Endothelial cell of umbilical vein (primary cell): ENCODE data around the gene EMC9. TPM values are rescaled to one million over a fixed set of nuclear protein-coding genes. Genes with fewer than 3 reads are reported as not detected.

Source experiments
- BruUV-seq: library from RNA; stranded (reverse); fragments of 400-500 nt; replicated peaks from 2 replicates; lab custom pipeline; 2021; lab: Mats Ljungman, UMichigan
- CTCF ChIA-PET: fragments of 300-600, 350-600 bp; sonication (Branson Sonifier 250); formaldehyde crosslinking; loops from one replicate; lab custom pipeline; 2021; ENCODE audit warnings: antibody characterized with exemption, inconsistent platforms; lab: Charles Lee
- POLR2A ChIA-PET: fragments of 300-600, 350-600 bp; sonication (Branson Sonifier 250); formaldehyde crosslinking; loops from one replicate; lab custom pipeline; 2021; ENCODE audit warnings: antibody characterized with exemption, inconsistent platforms; lab: Charles Lee
- DNase-seq: peaks from one replicate; pipeline ENCODE4 v3.0.0-alpha.2; 2011; ENCODE audit warnings: low read depth, low spot score
- FAIRE-seq: peaks from 2 replicates; lab custom pipeline; 2011; peaks lifted over from hg19 to GRCh38; lab: Jason Lieb, UNC
- H2AFZ ChIP-seq: 2 replicates; pipeline ENCODE4 v1.6.0; 2012; ENCODE audit warnings: low read depth, low read length, control low read depth, inconsistent platforms
- H3K27ac ChIP-seq: 2 replicates; pipeline ENCODE4 v1.5.1; 2011; ENCODE audit warnings: low read depth, mild to moderate bottlenecking, control low read depth, low read length, moderate library complexity; ENCODE audit not compliant: insufficient read depth
- H3K27me3 ChIP-seq, 2 experiments: 2 replicates each; pipeline versions ENCODE4 v1.6.0 to v1.6.1; 2011; ENCODE audit warnings: low read length in 2 of 2, mixed read lengths in 1 of 2; ENCODE audit not compliant: control insufficient read depth in 2 of 2, insufficient read depth in 2 of 2
- H3K36me3 ChIP-seq, 2 experiments: 2 replicates in 1 of 2; 3 replicates in 1 of 2; pipeline ENCODE4 v1.5.1; 2011; ENCODE audit warnings: low read length in 2 of 2, mild to moderate bottlenecking in 1 of 2, moderate library complexity in 1 of 2; ENCODE audit not compliant: control insufficient read depth in 2 of 2, insufficient read depth in 2 of 2; ENCODE audit errors: extremely low read depth in 1 of 2
- H3K4me1 ChIP-seq: 3 replicates; pipeline ENCODE4 v1.5.1; 2011; ENCODE audit warnings: mild to moderate bottlenecking, low read length; ENCODE audit not compliant: control insufficient read depth, insufficient read depth; ENCODE audit errors: extremely low read depth
- H3K4me2 ChIP-seq: 2 replicates; pipeline ENCODE4 v1.6.1; 2011; ENCODE audit warnings: low read length, control low read depth, mixed read lengths; ENCODE audit not compliant: insufficient read depth
- H3K4me3 ChIP-seq, 3 experiments: fragments of 200-600 bp in 1 of 3; sonication (generic), shearing (Covaris generic) in 1 of 3; replicated peaks in 1 of 3; 2 replicates each; pipeline ENCODE4 v1.5.1; 2011 to 2016; ENCODE audit warnings: control low read depth in 3 of 3, low read length in 3 of 3, mild to moderate bottlenecking in 2 of 3, inconsistent platforms in 1 of 3, low read depth in 1 of 3, moderate library complexity in 1 of 3; ENCODE audit not compliant: insufficient read depth in 1 of 3
- H3K79me2 ChIP-seq: 2 replicates; pipeline ENCODE4 v1.6.0; 2012; ENCODE audit warnings: low read length, inconsistent platforms; ENCODE audit not compliant: control insufficient read depth, insufficient read depth
- H3K9ac ChIP-seq: replicated peaks from 2 replicates; pipeline ENCODE3; 2011; ENCODE audit warnings: low read length, control low read depth; ENCODE audit not compliant: insufficient read depth; ENCODE audit errors: extremely low read depth
- H3K9me1 ChIP-seq: replicated peaks from 3 replicates; pipeline ENCODE4 v1.6.0; 2011; ENCODE audit warnings: mild to moderate bottlenecking, low read length; ENCODE audit not compliant: control insufficient read depth, insufficient read depth; ENCODE audit errors: extremely low read depth
- H3K9me3 ChIP-seq: replicated peaks from 2 replicates; pipeline ENCODE4 v1.5.1; 2012; ENCODE audit warnings: low read length, inconsistent platforms; ENCODE audit not compliant: control insufficient read depth, insufficient read depth
- H4K20me1 ChIP-seq: replicated peaks from 2 replicates; pipeline ENCODE3; 2011; ENCODE audit warnings: mild to moderate bottlenecking, low read length; ENCODE audit not compliant: control insufficient read depth, insufficient read depth; ENCODE audit errors: extremely low read depth
- FOS ChIP-seq: IDR thresholded peaks from 2 replicates; pipeline ENCODE4 v1.6.1; 2011; ENCODE audit warnings: mild to moderate bottlenecking, low read length, moderate library complexity, borderline replicate concordance; ENCODE audit not compliant: insufficient read depth
- GATA2 ChIP-seq: IDR thresholded peaks from 2 replicates; pipeline ENCODE4 v1.7.0; 2011; ENCODE audit warnings: low read depth, mild to moderate bottlenecking, moderate library complexity, mixed read lengths, low read length; ENCODE audit not compliant: insufficient read length, insufficient read depth
- POLR2A ChIP-seq: IDR thresholded peaks from 2 replicates; pipeline ENCODE4 v1.6.1; 2012; ENCODE audit warnings: low read depth, mild to moderate bottlenecking, control low read depth, low read length
- POLR2AphosphoS5 ChIP-seq: IDR thresholded peaks from 2 replicates; pipeline ENCODE4 v1.6.1; 2012; ENCODE audit warnings: low read depth, mild to moderate bottlenecking, control low read depth, low read length, moderate library complexity; ENCODE audit not compliant: insufficient read depth
- dilution Hi-C: fragments of 300-500 bp; cut with MboI; formaldehyde crosslinking; loops from one replicate; pipeline ENCODE4 v1.15.0; 2019; ENCODE audit warnings: low sequenced_read_pairs; ENCODE audit not compliant: extremely low pct_ligation_motif_present
- intact Hi-C: fragments of 100-400 bp; cut with micrococcal nuclease; formaldehyde crosslinking; loops from one replicate; pipeline ENCODE4 v1.10.0; 2022
- polyA plus RNA-seq, 4 experiments: library from polyadenylated mRNA; depleted of rRNA in 3 of 4; stranded (reverse) in 3 of 4; unstranded in 1 of 4; fragments of >200 nt; gene quantifications; 2 replicates each; pipeline versions ENCODE4 v1.2.1 to v1.2.3, GENCODE V29; 2011 to 2012; ENCODE audit warnings: missing spikeins in 1 of 4
- total RNA-seq: library from RNA; stranded (reverse); gene quantifications from 2 replicates; pipeline ENCODE4 v1.2.3, GENCODE V29; 2021

EMC9 gene
- total and polyA plus RNA-seq, 2 donors (not counting 3 experiments of a cell fraction or from before 2014, with no cell fraction given): 21.8 to 31.8 TPM

DNA sequence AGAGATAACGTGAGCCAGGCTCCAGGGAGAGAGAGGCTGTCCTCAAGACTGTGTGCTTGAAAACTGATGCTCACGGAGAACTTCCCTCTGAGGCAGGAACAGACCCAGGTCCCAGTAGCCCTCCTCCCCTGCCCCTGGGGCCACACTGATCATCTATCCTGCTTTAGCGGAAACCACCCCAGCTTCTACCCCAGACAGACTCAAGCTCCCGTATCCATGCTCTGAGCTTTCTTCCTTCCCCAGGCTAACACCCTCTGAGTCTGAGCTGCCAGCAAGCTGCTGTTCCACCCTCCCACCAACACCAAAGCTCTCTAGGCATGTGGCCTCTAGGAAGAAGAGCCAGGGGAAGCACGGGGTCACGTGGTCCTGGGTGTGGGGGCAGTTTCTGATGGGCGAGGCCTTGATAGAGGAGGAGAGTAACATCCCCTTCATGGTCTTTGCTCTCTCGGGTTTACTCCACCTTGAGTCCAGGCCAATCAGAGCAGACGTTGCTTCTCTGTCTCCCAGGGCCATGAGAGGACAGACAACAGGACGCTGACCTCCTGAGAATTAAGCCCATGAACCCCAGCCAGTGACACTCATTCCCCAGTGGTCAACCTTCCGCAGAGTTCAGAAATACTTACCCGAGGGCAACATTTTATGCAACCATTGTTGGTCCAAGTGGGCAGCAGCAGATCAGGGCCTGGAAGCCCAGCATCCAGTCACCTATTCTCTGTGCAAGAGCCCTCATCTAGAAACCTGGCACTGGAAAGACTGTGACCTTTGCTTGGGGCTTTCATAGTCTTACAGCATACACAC lies 45.9 kb downstream of the EMC9 start:
- no TSS peak for BruUV-seq
- Histone ChIP-seq H3K4me1 (peaks cover 9% of the 10 kb centered on the region), H3K9me1 (no peaks in the 10 kb centered on the region), H3K9me3 (no peaks in the 10 kb centered on the region), H3K27ac (peak overlapping the region; percentile 46), H4K20me1 (no peaks in the 10 kb centered on the region), H3K36me3 (no peaks in the 10 kb centered on the region), H3K9ac (peak overlapping the region; percentile 78), H3K27me3 (no peaks in the 10 kb centered on the region), H3K4me2 (peak overlapping the region; percentile 85), H3K4me3 (peak overlapping the region in 2 of 3 experiments; percentile 71 to 74), H2AFZ (peak overlapping the region; percentile 92), H3K79me2 (peaks cover 4% of the 10 kb centered on the region)
- ChIA-PET CTCF (interaction anchor here (1.1 to 9.6 kb wide), 4 partner anchors 11 to 38 kb away, joined by 4 to 319 read pairs (median 67); partner anchors contain the start of genes DCAF11 and NRL), POLR2A (interaction anchor here (1.3 to 3.1 kb wide), 3 partner anchors 8 to 19 kb away, joined by 3 to 11 read pairs (median 4); partner anchors contain the start of genes DCAF11 and NRL)
- dilution Hi-C loops: no loop called here
- intact Hi-C loops: loop anchor here (1.0 to 2.0 kb wide), 2 partner anchors 41 to 45 kb away; partner anchors contain the start of genes EMC9 and PSME1
- DNase-seq (peak; percentile 21), FAIRE-seq (peak; percentile 69)
- no peak for TF ChIP-seq FOS

DNA sequence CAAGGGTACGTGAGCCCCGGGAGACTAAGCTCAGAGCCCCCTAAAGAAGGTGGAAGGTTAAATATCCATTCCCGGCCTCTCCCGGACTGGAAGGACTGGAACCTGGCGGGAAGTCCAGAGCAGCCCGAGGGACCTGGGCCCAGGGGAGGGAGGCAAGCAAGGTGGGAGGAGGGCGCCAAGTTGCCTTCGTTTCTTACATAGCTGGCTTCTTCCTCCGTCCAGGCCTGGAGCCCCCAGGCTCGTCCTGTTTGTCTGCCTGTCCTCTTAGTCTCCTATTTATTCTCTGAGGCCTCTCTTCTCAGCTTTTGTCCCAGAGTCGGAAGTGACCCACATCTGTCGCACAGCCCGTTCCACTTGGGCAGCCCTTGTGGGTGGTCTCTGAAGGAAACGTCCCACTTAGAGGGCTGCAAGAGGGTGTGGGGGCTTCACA lies 46.5 kb downstream of the EMC9 start:
- H3K79me2 ChIP-seq: peaks cover 4% of the 10 kb centered on the region
- TF ChIP-seq POLR2A (no peak), GATA2 (no peak), POLR2AphosphoS5 (no peak)
- no peaks in the 10 kb centered on the region for H3K9me3 ChIP-seq
- ChIA-PET POLR2A (interaction anchor here (1.3 to 3.1 kb wide), 3 partner anchors 9 to 20 kb away, joined by 3 to 11 read pairs (median 4); partner anchors contain the start of genes DCAF11 and NRL), CTCF (interaction anchor here (0.9 to 9.6 kb wide), 7 partner anchors 12 to 213 kb away, joined by 3 to 319 read pairs (median 6); partner anchors contain the start of genes CIDEB, DCAF11, IRF9 and NRL)
- intact Hi-C loops: loop anchor here (1.0 to 2.0 kb wide), 6 partner anchors 11 to 81 kb away; partner anchors contain the start of genes DCAF11, EMC9, IRF9 and NRL
- H3K9me1 ChIP-seq: no peaks in the 10 kb centered on the region
- no peaks in the 10 kb centered on the region for H3K36me3 ChIP-seq
- FAIRE-seq: no peak
- peak overlapping the region; percentile 85 for H3K4me2 ChIP-seq
- H3K9ac ChIP-seq: peak overlapping the region; percentile 78
- peak overlapping the region; percentile 71 to 82 (median 74) for H3K4me3 ChIP-seq
- dilution Hi-C loops: no loop called here
- BruUV-seq: no TSS peak
- no peaks in the 10 kb centered on the region for H3K27me3 ChIP-seq
- H3K4me1 ChIP-seq: peaks cover 9% of the 10 kb centered on the region
- H3K27ac ChIP-seq: peak overlapping the region; percentile 46
- H4K20me1 ChIP-seq: no peaks in the 10 kb centered on the region
- peak overlapping the region; percentile 92 for H2AFZ ChIP-seq
- DNase-seq: no peak
